Eye (tissue), 1 donor: ENCODE results near the gene CEP104.
A peak's percentile ranks its signal among the peaks of the same experiment; 100 is the strongest.

Source experiments
- DNase-seq: peaks from one replicate; pipeline ENCODE4 v3.0.0-alpha.2; 2015

The CEP104 gene

GRCh38 chr1:3856923-3857790 is at the start of gene CEP104, which contains the start of gene DFFB:
Gene CEP104, minus strand, starts transcription at chr1:3857211. Its CDS starts 4,804 bp downstream, at chr1:3852407.
Gene DFFB, plus strand, starts transcription at chr1:3857476. Its CDS starts 128 bp downstream, at chr1:3857604.
- peak; percentile 96 for DNase-seq

DNA sequence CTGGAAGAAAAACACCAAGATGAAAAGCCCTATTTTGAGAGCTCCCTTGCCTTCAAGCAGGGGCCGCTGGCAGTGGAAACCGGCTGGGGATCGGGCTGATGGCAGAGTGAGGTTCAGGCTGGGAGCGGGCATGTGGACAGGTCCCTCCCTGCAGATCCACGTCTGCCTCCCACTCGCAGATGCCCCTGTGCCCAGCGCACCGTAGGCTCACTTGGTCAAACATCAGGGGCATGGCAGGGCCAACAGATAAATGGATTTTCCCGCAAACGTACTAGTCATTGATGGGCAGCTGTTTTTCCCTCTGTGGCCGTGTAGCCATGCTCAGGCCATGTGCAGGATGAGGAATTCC is 49.6 kb upstream of the CEP104 start:
- DNase-seq, result no peak

DNA sequence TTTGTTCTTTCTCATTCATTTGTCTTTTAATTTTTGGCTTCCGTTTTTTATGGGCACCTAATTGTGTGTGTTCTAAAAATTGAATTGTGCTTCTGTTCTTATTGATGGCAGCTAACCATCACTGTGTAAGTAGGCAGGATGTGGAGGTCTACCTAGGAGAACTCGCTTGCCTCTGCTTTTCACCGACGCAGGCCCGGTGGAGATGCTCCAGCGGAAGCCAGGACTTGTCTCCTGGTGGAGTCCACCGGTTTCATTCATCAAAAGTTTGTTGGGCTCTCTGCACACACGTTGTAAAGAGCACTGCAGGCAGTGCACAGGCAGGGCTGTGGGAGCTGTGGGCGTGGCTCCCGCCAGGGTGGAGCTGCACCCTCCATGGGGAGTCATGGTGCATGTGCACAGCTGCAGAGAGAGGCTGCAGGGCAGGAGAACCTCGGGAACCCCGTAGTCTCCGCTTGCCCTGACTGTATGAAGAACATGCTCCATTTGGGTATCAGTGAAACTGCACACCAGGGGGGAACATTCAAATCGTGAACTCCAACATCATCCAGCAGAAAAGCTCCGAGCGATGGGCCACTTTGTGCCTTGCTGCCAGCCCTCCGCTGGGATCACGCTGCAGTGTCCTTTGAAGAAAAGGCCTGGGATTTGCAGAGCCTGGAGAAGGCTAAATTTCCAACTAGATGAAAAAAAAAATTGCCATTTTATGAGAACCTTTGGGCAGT is 49.1 kb upstream of the CEP104 start:
- DNase-seq, result no peak

DNA sequence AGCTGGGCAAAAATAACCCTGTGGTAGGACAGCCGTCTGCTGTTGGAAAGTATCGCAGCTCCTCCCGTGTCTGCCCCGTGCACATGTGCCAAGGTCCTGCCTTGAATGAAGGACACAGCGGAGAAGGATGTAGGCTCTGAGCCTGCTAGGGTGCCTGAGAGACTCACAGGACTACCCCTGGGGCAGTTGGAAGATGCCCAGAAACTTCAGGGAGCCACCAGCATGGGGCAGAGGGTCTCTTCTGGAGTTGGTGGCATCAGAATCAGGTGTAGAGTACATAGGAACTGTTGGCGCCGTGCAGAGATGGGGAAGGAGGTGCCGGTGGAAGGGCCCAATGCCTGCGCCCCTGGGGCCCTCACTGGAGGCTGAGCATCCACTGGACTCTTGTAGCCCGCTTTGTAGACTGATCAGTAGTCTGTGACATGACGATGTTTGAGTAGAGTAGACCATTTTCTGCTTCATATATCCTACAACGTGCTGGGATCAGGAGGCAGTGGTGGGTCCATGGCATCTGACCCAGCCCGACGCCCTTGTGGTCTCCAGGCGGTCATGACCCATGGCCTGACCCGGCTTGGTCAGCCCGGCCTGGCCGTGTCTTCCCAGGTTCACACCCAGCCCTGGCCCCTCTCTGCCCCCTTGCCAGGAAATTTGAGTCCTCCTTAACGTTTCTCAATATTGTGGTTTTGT is 48.4 kb upstream of the CEP104 start:
- DNase-seq, result no peak

DNA sequence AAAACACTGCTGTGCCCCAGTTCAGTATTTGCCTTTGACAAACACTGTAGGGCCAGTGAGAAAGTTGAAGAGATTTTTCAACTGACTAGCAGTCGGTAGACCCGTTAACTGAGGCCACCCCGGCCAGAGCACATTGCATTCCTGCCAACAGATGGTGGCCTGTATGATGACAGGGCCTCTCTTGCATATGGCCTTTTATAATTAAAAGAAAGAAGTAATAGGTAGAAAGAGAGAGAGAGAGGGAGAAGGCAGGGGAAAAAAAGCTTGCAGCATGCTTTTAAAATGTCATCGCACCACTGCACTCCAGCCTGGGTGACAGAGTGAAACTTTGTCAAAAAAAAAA is 47.8 kb upstream of the CEP104 start:
- DNase-seq, result no peak

DNA sequence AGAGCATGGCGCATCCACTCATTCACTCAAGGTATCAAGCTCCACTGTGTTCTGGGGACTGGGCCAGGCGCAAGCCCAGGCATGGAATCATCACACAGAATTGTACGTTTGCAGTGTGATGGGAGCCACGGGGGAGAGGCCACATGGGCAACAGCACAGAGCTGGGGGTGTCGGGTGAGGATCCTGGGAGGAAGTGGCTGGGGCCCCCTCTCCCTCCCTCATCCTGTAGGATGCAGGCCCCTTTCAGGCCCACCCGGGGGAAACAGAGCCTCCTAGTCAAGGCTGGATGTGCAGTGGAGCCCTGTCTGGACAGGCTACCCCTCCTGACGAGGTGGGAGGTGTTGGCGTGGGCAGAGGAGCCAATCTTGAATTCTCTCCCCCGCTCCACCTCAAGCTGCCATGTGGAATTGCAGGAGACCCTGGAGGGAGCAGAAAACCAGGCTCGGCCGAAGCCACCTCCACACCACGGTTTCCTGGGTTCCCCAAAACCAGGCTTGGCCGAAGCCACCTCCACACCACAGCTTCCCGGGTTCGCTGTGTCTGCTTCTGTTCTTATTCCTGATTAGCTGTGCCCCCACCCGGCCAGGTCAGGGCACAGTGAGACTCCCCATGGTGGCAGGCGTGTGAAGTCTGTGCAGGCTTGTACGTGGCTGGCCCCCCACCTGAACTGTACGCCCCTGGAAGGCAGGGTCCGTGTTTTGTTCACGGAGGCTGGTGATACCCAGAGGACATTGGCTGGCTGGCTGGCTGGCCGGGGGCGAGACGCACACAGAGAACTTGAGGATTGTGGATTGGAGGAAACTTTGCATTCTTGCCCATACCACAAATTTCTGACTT is 47.2 kb upstream of the CEP104 start:
- no peak for DNase-seq

GRCh38 chr1:3903141-3904005 is 46.4 kb upstream of the CEP104 start:
- no peak for DNase-seq

DNA sequence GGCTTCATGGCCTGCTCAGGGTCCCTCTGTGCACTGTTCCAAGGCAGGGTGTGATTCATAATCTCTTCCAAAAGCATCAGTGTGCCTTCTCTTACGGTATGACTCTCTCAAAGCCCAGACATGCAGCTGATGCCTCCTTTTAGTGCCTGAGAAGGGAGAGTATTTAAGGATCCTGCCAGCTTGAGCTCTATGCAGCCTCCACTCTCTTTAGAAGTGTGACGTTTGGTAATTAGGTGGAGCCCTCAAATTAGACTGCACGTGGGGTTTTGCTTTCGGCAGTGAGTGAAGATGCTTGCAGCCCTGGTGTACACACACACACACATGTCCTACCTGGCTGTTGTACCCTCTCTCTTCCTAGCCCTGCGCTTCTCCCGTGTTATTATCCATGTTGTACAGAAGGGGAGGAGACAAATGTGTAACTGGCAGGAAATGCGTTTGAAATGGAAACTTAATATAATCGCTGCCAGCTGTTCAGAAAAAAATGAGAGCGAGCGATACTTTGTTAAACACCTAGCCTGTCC is 45.6 kb upstream of the CEP104 start:
- no peak for DNase-seq

- no peak for DNase-seq
Measured at GRCh38 chr1:3902111-3902511, 45.1 kb upstream of the CEP104 start.

GRCh38 chr1:3900969-3901529 is 44.0 kb upstream of the CEP104 start:
- peak; percentile 97 for DNase-seq

DNA sequence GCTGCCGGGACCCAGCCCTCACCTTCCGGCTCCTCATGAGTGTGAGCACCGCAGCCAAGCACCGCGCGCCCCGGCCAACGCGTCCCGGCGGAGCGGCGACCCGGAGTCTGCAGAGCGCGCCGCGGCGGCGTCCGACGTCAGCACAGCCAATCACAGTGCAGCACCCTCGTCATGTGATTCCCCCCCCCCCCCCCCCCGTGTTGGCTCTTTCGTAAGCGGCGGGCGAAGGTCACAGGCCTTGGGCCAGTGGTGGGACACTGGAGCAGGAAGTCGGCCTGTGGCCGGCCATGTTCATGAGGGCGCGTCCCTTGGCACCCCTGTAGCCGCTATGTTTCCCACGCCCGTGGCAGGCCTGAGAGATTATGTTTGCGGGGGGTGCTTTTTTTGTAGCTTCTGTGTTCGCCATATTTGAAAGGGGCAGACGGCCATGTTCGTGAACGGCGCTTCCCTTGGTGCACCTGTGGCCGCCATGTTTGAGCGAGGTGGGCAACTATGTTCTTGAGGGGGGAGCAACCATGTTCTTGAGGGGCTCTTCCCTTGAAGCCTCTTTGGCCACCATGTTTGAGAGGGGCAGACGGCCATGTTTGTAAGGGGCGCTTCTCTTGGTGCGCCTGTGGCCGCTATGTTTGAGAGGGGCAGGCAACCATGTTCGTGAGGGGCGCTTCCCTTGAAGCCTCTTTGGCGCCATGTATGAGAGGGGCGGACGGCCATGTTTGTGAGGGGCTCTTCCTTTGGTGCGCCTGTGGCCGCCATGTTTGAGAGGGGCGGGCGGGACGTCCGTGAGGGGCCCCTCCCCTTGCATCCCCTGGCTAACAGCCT is 43.3 kb upstream of the CEP104 start, which contains the start of gene C1orf174:
Gene C1orf174, minus strand, starts transcription at position 123 of the 819 bp plus-strand sequence. Its CDS starts 86 bp downstream, at position 37.
- DNase-seq, result peak; percentile 100

DNA sequence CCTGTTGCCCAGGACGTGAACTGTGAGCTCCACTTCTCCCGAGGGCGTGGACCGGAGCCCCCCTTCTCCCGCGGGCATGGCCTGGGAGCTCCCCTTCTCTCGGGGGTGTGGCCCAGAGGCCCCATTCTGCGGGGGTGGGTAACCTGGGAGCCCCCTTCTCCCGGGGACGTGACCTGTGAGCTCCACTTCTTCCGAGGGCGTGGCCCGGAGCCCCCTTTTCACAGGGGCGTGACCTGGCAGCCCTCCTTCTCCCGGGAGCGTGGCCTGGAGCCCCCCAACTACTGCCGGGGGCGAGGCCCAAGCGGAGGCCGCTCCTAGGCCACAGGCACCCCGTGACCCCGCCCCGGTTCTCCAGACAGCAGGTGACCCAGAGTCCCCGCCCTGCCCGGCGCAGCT is 42.7 kb upstream of the CEP104 start:
- DNase-seq, result peak; percentile 57

GRCh38 chr1:3898994-3899753 is 42.2 kb upstream of the CEP104 start:
- DNase-seq, result no peak

DNA sequence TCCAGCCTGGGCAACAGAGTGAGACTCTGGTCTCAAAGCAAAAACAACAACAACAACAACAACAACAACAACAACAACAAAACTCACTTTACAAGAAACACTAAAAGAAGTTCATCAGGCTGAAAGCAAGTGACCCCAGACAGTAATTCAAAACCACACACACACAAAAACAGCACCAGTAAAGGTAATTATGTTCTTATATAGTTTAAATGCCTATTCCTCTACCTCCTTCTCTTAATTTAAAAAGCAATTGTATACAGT is 41.4 kb upstream of the CEP104 start:
- no peak for DNase-seq

- no peak for DNase-seq
Measured at GRCh38 chr1:3896396-3897000, 39.5 kb upstream of the CEP104 start.

GRCh38 chr1:3895951-3896325 is 38.9 kb upstream of the CEP104 start:
- DNase-seq, result no peak

DNA sequence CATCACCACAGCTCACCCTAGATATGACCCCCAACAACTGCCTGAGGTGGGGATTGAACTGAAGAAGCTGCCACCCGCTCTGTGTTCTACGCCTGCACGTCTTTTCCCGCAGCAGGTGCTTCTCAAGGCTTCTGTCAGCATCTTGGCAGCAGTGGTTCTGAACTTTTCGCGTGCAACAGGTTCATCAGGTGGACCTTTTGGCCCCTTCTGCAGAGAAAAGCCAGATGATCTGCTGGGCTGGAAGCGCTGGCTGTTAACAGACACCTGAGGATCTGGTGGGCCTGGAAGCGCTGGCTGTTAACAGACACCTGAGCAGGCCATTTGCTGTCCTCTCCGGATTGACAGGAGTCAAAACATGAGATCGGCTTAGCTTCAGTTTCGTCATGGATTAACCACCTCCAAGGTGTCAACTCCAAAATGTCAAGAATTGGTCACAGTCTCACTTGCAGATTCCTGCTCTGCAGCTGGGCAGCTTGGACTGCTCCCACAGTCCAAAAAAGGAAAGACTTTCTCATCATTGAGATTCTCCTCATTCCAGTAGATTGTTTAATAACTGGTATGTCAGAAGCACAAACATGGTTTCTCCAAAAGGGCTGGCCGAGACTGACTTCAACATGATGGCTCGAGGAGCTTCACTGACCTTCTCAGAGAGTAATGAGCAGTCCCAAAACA is 38.4 kb upstream of the CEP104 start:
- no peak for DNase-seq

- no peak for DNase-seq
Measured at GRCh38 chr1:3894626-3895278, 37.7 kb upstream of the CEP104 start.
